Activated CD8-positive, alpha-beta T cell treated with anti-CD3 and anti-CD28 coated beads for 36 hours (primary cell): ENCODE data around the gene DHRSX. TPM values are rescaled to one million over a fixed set of nuclear protein-coding genes. Genes with fewer than 3 reads are reported as not detected.

Experiments used
- ATAC-seq: fragments of 200-7000 bp; cut with Tn5 transposase; one replicate; pipeline ENCODE4 v1.10.0; 2021; ENCODE audit warnings: mild to moderate bottlenecking, moderate library complexity
- CTCF ChIA-PET: fragments of 350-600 bp; sonication (Branson Sonifier 250); formaldehyde crosslinking; loops from one replicate; lab custom pipeline; 2021; ENCODE audit warnings: antibody characterized with exemption; lab: Charles Lee
- POLR2A ChIA-PET: fragments of 350-600 bp; sonication (Branson Sonifier 250); formaldehyde crosslinking; loops from one replicate; lab custom pipeline; 2021; ENCODE audit warnings: antibody characterized with exemption; lab: Charles Lee
- DNase-seq: peaks from one replicate; pipeline ENCODE4 v3.0.0-alpha.2; 2020
- H3K27ac Mint-ChIP-seq: one replicate; pipeline ENCODE4 v1.8.0; 2021; ENCODE audit warnings: mild to moderate bottlenecking, mixed read lengths
- H3K27me3 Mint-ChIP-seq: one replicate; pipeline ENCODE4 v1.8.0; 2021; ENCODE audit warnings: mixed read lengths
- H3K36me3 Mint-ChIP-seq: one replicate; pipeline ENCODE4 v1.8.0; 2021; ENCODE audit warnings: low read depth, mixed read lengths
- H3K4me1 Mint-ChIP-seq: one replicate; pipeline ENCODE4 v1.8.0; 2021; ENCODE audit warnings: low read depth, mixed read lengths
- H3K4me3 Mint-ChIP-seq: one replicate; pipeline ENCODE4 v1.8.0; 2021; ENCODE audit warnings: mild to moderate bottlenecking, moderate library complexity, mixed read lengths
- H3K9me3 Mint-ChIP-seq: one replicate; pipeline ENCODE4 v1.8.0; 2021; ENCODE audit warnings: mixed read lengths
- CTCF ChIP-seq: fragments of 200-600 bp; IDR thresholded peaks from one replicate; pipeline ENCODE4 v1.8.0; 2022; ENCODE audit warnings: antibody characterized with exemption, mild to moderate bottlenecking
- intact Hi-C: fragments of 100-400 bp; cut with micrococcal nuclease; formaldehyde crosslinking; loops from one replicate; pipeline ENCODE4 v1.10.0; 2022
- total RNA-seq, 2 experiments: library from RNA; stranded (reverse); gene quantifications; one replicate each; pipeline ENCODE4 v1.2.3, GENCODE V29; 2021

DHRSX gene
- total RNA-seq, 2 experiments from 2014 or later: 19.7 to 22.0 TPM

DNA sequence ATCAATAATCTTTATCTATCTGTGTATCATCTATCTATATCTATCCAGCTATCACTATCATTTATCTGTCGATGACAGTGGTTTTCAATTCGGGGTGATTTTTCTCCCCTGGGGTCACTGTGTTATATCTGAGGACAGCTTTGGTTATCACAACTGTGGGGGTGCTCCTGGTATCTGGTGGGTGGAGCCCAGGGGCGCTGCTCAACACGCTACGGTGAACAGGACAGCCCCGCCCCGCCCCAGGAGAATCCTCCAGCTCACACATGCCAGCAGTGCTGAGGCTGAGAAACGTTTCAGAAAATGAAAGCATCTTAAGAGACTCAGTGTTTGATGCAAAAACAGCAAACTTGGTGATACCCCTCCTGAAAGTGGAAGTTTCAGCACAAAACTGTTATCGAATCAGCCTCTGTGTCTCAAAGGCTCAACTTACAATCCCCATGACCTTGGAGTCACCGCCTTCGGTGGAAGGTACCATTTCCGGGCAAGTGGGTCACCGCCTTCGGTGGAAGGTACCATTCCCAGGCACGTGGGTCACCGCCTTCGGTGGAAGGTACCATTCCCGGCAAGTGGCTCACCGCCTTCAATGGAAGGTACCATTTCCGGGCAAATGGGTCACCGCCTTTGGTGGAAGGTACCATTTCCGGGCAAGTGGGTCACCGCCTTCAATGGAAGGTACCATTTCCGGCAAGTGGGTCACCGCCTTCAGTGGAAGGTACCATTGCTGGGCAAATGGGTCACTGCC is 315.3 kb downstream of the DHRSX start:
- Mint-ChIP-seq H3K4me3 (no peak overlapping the region), H3K36me3 (peaks cover 5% of the 10 kb centered on the region), H3K4me1 (no peaks in the 10 kb centered on the region), H3K9me3 (peaks cover 13% of the 10 kb centered on the region), H3K27me3 (no peaks in the 10 kb centered on the region), H3K27ac (no peak overlapping the region)
- no peak for TF ChIP-seq CTCF
- ChIA-PET CTCF (no interaction called here), POLR2A (no interaction called here)
- no peak for ATAC-seq
- no peak for DNase-seq
- intact Hi-C loops: loop anchor here (10.0 kb wide), 1 partner anchor 731 kb away; the partner anchor contains the start of gene ASMTL

GRCh38 chrX:2184089-2184488 is 316.7 kb downstream of the DHRSX start:
- no peak overlapping the region for H3K27ac Mint-ChIP-seq
- POLR2A ChIA-PET: no interaction called here
- no peaks in the 10 kb centered on the region for H3K4me1 Mint-ChIP-seq
- no peak overlapping the region for H3K4me3 Mint-ChIP-seq
- peaks cover 11% of the 10 kb centered on the region for H3K9me3 Mint-ChIP-seq
- peaks cover 1% of the 10 kb centered on the region for H3K36me3 Mint-ChIP-seq
- DNase-seq (no peak), ATAC-seq (no peak)
- TF ChIP-seq CTCF: no peak
- H3K27me3 Mint-ChIP-seq: no peaks in the 10 kb centered on the region
- CTCF ChIA-PET: no interaction called here
- intact Hi-C loops: loop anchor here (10.0 kb wide), 1 partner anchor 729 kb away; the partner anchor contains the start of gene ASMTL

- Mint-ChIP-seq H3K4me3 (no peak overlapping the region), H3K4me1 (no peaks in the 10 kb centered on the region), H3K36me3 (peaks cover 1% of the 10 kb centered on the region), H3K9me3 (peaks cover 10% of the 10 kb centered on the region), H3K27ac (no peak overlapping the region), H3K27me3 (no peaks in the 10 kb centered on the region)
- no peak for TF ChIP-seq CTCF
- DNase-seq (no peak), ATAC-seq (no peak)
- intact Hi-C loops: loop anchor here (10.0 kb wide), 1 partner anchor 728 kb away; the partner anchor contains the start of gene ASMTL
- POLR2A ChIA-PET: no interaction called here
- CTCF ChIA-PET: no interaction called here
Measured at GRCh38 chrX:2183193-2183725, 317.5 kb downstream of the DHRSX start.

- Mint-ChIP-seq H3K9me3 (peaks cover 21% of the 10 kb centered on the region), H3K27ac (no peak overlapping the region), H3K4me1 (no peaks in the 10 kb centered on the region), H3K4me3 (no peak overlapping the region), H3K27me3 (no peaks in the 10 kb centered on the region), H3K36me3 (peaks cover 9% of the 10 kb centered on the region)
- POLR2A ChIA-PET: no interaction called here
- ATAC-seq: no peak
- CTCF ChIA-PET: no interaction called here
- intact Hi-C loops: no loop called here
- DNase-seq: no peak
- TF ChIP-seq CTCF: no peak
Measured at GRCh38 chrX:2177541-2177940, 323.2 kb downstream of the DHRSX start.

DNA sequence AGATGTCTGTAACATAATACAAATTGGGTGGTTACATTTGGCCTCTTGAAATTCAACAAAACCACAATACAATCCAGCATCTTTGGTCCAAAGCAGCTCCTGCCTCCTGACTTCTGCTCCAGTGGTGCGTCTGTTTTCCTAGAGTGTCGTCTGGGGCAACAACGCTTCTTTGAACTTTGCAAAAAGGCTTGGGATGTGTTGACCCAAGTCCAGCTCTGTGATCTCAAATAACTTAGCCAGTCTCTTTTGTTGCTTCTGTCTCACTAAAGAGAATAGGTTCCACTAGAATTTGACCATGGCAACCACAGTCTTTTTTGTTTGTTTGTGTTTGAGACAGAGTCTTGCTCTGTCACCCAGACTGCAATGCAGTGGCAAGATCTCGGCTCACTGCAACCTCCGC is 324.0 kb downstream of the DHRSX start:
- ATAC-seq (no peak), DNase-seq (no peak)
- Mint-ChIP-seq H3K27ac (no peak overlapping the region), H3K27me3 (no peaks in the 10 kb centered on the region), H3K4me1 (no peaks in the 10 kb centered on the region), H3K4me3 (no peak overlapping the region), H3K36me3 (peaks cover 9% of the 10 kb centered on the region), H3K9me3 (peaks cover 21% of the 10 kb centered on the region)
- ChIA-PET CTCF (no interaction called here), POLR2A (no interaction called here)
- no peak for TF ChIP-seq CTCF
- intact Hi-C loops: no loop called here
